ENCODE measurements around the gene LRIG1. TPM values are rescaled to one million over a fixed set of nuclear protein-coding genes. Genes with fewer than 3 reads are reported as not detected.

LRIG1 gene
- total and polyA plus RNA-seq, 2 of the 8 experiments (the other 6 are each of a cell fraction or from before 2014, with no cell fraction given) = 78.1 to 88.7 TPM

- DNase-seq (ENCODE audit: low read depth in 1 of 2, low spot score in 2 of 2) (no peak), FAIRE-seq (no peak)
- Histone ChIP-seq H3K14ac (ENCODE audit: insufficient read length) (no peak overlapping the region), H2AK5ac (ENCODE audit: low read depth, low read length) (no peak overlapping the region), H4K20me1 (replicated peaks in 1 of 2; ENCODE audit: control insufficient read depth in 1 of 2, insufficient read depth in 2 of 2, low read length in 2 of 2) (peaks cover 18 to 27% of the 10 kb centered on the region in 2 experiments), H2BK5ac (ENCODE audit: low read depth, low read length) (no peak overlapping the region), H3K23me2 (ENCODE audit: low read depth, low read length) (no peaks in the 10 kb centered on the region), H4K8ac (ENCODE audit: extremely low read depth, insufficient read depth, low read length) (no peak overlapping the region; the same call in 1 of the 2 replicates), H3K4me2 (ENCODE audit: insufficient read depth in 1 of 2, low read depth in 2 of 2, low read length in 2 of 2) (no peak overlapping the region), H3K4me1 (replicated peaks in 1 of 4; ENCODE audit: control insufficient read depth in 3 of 4, insufficient read depth in 4 of 4, low read length in 3 of 4) (peaks cover 0 to 11% (median 5%) of the 10 kb centered on the region in 4 experiments; a peak in 6 of 7 replicates), H3K27ac (ENCODE audit: low read depth, low read length) (no peak overlapping the region), H2AFZ (ENCODE audit: low read length) (no peak overlapping the region), H3K79me2 (ENCODE audit: control insufficient read depth in 1 of 2, insufficient read depth in 2 of 2, low read length in 2 of 2) (peaks cover 0 to 72% of the 10 kb centered on the region in 2 experiments; a peak in 2 of 4 replicates), H3K9ac (replicated peaks in 1 of 4; ENCODE audit: extremely low read depth in 1 of 4, low read depth in 3 of 4, low read length in 3 of 4) (no peak overlapping the region), H3K79me1 (ENCODE audit: low read depth, low read length) (peaks cover 2% of the 10 kb centered on the region), H3K27me3 (replicated peaks in 1 of 4; ENCODE audit: control insufficient read depth in 3 of 4, extremely low read depth in 1 of 4, insufficient read depth in 3 of 4, low read length in 3 of 4) (no peaks in the 10 kb centered on the region), H2BK15ac (ENCODE audit: low read length) (no peak overlapping the region), H3K4ac (replicated peaks; ENCODE audit: insufficient read length, low read depth, low read length) (no peak overlapping the region), H3K9me3 (ENCODE audit: insufficient read depth in 2 of 2, low read depth in 1 of 2, low read length in 1 of 2) (no peaks in the 10 kb centered on the region), H4K91ac (replicated peaks; ENCODE audit: insufficient read length, low read length) (no peak overlapping the region), H3K18ac (ENCODE audit: extremely low read depth, low read length) (no peak overlapping the region), H3K23ac (ENCODE audit: insufficient read length) (no peak overlapping the region), H2BK20ac (ENCODE audit: low read length) (no peak overlapping the region), H3K36me3 (ENCODE audit: control insufficient read depth in 2 of 4, insufficient read depth in 4 of 4, low read length in 3 of 4) (peaks cover 45 to 85% (median 66%) of the 10 kb centered on the region in 4 experiments), H4K5ac (ENCODE audit: insufficient read length, low read depth, low read length) (no peak overlapping the region), H2BK12ac (ENCODE audit: low read depth, low read length) (no peak overlapping the region), H2BK120ac (replicated peaks; ENCODE audit: low read depth, low read length) (no peak overlapping the region), H3K56ac (replicated peaks; ENCODE audit: insufficient read length, low read depth, low read length) (no peak overlapping the region), H3K4me3 (ENCODE audit: extremely low read depth in 1 of 4, insufficient read depth in 2 of 4, low read depth in 3 of 4, low read length in 4 of 4) (no peak overlapping the region)
- WGBS, 2 experiments (ENCODE audit: extremely low coverage in 1 of 2, insufficient coverage in 1 of 2, insufficient read length in 1 of 2, insufficient replicate concordance in 2 of 2, low coverage in 1 of 2, low lambda C conversion rate in 2 of 2, missing lambda C conversion rate in 1 of 2) = 89% methylated on average over 20 of the region's 20 CpGs; no CpG with 5 or more reads in 1 of the 2 experiments
- TF ChIP-seq RXRA (IDR thresholded peaks at IDR 0.05; ENCODE audit: insufficient read depth, low read depth, low read length) (no peak), TEAD4 (IDR thresholded peaks at IDR 0.05; ENCODE audit: low read depth, low read length) (0 out of 2 replicates have a peak, but pooled peaks have one; percentile 3)
- POLR2A ChIA-PET (ENCODE audit: partially characterized antibody) = no interaction called here
- CTCF ChIA-PET (ENCODE audit: partially characterized antibody) = interaction anchor here (0.8 to 2.2 kb wide), 5 partner anchors 9 to 420 kb away, joined by 3 to 8 read pairs (median 6); no protein-coding TSS in a partner anchor
Measured at GRCh38 chr3:66401675-66402491, 98.9 kb downstream of the LRIG1 start.
